Dermis microvascular lymphatic vessel endothelial cell (primary cell): Measurements from ENCODE around the gene DRC7. TPM values are rescaled to one million over a fixed set of nuclear protein-coding genes. Genes with fewer than 3 reads are reported as not detected.
"Not testable (repeated sequence)": the region's sequence is repeated elsewhere in the genome, so short reads cannot be mapped to it uniquely, and the experiment has no call there.

Experiments used
- DNase-seq, 2 donors: peaks; one replicate each; pipeline versions ENCODE4 v3.0.0 to v3.0.0-alpha.2; 2010; ENCODE audit warnings: low read depth in 2 of 2
- total RNA-seq: library from RNA; depleted of rRNA; stranded (reverse); fragments of >200 nt; gene quantifications from 2 replicates; pipeline ENCODE4 v1.2.1, GENCODE V29; 2014

Gene DRC7
- total RNA-seq, 1 donor from 2014 or later = 0.26 TPM

DNA sequence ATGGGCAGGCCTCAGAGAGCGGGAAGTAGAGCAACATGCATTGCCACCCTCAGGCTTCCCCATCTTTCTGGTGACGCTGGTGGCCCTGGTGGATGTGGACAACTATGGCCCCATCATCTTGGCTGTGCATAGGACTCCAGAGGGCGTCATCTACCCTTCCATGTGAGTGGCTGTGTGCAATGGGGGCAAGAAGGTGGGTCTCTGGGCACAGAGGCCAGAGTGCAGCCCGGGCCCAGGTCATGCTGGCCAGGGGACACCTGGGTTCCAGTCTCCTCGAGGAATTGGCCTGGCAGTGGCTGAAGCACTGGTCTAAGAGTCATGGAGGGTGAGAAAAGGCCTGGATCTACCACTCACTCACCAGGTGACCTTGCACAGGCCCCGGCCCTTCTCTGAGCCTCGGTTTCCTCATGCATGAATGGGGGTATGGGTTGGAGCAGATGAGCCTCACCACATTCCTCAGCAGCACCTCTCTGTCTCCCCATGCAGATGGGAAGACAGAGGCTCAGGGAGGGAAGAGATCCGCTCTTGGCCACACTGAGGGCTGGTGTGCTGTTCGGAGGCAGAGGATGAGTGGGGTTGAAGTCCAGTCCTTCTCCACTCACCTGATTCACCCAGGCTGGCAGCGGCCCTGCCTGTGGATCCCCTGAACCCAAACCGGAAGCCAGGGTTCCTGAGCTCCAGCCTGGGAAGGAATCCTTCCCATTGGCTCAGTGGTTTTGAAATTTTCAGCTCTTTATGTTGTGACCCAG is 33.7 kb upstream of the DRC7 start:
- no peak for DNase-seq

- DNase-seq = no peak
These were observed 33.1 kb upstream of the DRC7 start for GRCh38 chr16:57661510-57661909.

DNA sequence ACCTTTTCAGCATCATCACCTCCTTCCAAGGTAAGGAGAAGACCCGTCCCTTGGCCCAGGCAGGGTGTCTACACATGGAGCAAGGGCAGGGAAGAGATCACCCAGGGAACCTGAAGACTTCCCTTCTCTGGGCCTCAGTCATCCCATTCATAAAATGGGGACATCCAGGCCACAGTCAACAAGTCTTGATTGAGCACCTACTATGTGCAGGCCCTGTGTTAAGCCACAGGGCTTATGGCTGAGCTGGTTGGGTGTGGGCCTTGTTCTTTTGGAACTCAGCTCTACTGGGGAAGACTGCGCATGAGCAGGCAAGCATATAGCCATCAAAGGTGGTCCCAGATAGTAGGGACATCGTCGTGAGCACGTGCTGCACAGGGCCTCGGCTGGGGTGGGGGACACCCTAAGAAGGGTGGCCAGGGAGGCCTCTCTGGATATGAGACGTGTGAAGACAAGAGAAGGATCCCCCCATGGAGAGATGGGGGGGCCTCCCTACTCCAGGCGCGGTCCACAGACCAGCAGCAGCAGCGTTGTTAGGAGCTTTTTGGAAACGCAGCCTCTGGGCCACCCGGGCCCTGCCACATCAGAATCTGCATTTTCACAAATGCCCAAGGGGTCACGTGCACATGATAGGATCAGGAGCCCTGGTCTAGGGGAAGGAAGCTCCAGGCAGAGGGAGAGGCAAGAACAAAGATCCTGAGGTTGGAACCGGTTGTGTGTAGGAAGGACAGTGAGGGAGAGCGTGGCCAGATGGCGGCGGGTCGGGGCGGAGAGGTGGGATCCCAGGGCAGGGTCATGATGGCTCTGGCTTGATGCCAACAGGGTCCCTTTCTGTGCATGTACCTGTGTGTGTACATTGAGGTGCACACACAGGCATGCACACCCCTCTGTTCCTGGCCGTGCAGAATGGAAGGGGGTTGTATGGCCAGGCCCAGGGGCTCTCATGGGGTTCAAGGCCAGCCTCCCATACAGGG is 32.4 kb upstream of the DRC7 start:
- DNase-seq = no peak

- no peak for DNase-seq
These were observed 31.2 kb upstream of the DRC7 start for GRCh38 chr16:57663436-57663835.

- no peak for DNase-seq
These were observed 30.5 kb upstream of the DRC7 start for GRCh38 chr16:57663917-57664661.

DNA sequence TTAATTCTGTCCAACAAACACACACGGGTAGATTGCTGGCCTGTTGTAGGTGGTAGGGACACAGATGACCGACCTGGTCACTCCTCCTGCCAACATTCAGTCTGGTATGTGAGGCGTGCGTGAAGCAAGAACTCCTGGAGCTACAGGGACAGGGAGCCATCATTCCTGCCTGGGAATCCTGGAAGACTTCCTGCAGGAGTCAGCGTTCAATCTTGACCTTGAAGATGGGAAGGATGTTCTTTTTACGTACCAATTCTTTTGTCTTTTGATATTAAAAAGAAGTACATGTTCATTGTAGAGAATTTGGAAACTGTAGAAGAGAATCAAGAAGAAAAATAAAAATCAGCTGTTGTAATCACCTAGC is 30.0 kb upstream of the DRC7 start:
- DNase-seq = no peak

- DNase-seq = no peak
These were observed 29.1 kb upstream of the DRC7 start for GRCh38 chr16:57665541-57665940.

GRCh38 chr16:57666353-57667047 is 28.1 kb upstream of the DRC7 start:
- DNase-seq = no peak

DNA sequence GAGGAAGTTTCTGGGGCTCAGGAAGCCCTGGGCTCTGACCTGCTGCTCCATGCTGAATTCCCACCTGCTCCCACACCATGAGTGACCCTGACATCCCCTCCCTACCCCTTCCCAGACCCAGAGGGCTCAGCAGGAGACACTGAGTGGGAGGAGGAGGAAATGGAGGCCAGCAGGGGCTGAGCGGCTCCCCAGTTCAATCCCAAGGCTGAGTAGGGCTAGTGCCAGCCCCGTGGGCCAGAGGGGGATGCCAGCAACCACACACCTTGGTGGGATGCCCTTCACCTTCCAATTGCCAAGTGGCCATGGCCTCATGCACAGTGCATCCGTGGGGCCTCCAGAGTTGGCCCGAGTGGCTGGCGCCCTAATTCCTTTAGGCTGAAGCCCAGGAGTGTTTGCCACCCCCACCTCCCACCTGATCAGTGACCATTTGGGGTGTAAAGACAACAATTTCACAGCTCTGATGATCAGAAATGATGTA is 27.5 kb upstream of the DRC7 start:
- DNase-seq = peak in 1 of 2 donors; percentile 73

DNA sequence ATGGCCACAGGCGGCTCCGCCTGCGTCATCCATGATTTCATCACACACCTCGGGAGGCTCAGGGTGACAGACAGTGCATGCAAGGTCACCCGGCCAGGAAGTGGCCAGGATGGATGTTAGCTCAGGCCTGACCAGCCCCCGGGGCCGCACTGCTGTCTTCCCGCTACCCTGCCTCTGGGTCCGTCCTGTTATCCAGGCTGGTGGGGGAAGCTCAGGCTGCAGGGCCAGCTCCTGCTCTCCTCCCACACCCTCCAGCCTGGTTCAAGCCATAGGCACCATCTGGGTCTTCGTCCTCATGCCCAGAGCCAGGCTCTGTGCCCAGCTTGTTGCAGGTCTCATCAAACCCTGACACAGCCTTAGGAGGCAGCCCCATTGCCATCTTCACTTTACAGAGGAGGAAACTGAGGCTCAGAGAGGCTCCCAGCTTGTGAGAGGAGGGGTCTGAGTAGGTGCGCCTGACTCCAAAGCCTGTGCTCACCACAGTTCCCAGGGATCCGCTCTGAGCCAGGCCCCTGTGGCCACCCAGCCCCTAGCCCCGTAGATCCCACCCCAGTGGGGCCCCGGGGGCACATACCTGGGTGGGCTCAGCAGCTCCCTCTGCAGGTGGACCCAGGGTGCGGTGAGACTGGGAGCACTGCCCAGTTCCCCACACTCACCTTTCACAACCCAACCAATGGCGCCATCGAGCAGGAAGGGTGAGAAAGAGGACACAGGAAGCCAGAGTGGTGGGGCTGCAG is 26.9 kb upstream of the DRC7 start:
- peak; percentile 43 to 93 for DNase-seq

- DNase-seq = no peak
These were observed 26.4 kb upstream of the DRC7 start, which contains the start of gene ADGRG3 for GRCh38 chr16:57668263-57668571. Gene ADGRG3, plus strand, starts transcription at chr16:57668306. Its CDS starts 42 bp downstream, at chr16:57668348.

GRCh38 chr16:57668630-57669475 is 25.8 kb upstream of the DRC7 start:
- DNase-seq = no peak

DNA sequence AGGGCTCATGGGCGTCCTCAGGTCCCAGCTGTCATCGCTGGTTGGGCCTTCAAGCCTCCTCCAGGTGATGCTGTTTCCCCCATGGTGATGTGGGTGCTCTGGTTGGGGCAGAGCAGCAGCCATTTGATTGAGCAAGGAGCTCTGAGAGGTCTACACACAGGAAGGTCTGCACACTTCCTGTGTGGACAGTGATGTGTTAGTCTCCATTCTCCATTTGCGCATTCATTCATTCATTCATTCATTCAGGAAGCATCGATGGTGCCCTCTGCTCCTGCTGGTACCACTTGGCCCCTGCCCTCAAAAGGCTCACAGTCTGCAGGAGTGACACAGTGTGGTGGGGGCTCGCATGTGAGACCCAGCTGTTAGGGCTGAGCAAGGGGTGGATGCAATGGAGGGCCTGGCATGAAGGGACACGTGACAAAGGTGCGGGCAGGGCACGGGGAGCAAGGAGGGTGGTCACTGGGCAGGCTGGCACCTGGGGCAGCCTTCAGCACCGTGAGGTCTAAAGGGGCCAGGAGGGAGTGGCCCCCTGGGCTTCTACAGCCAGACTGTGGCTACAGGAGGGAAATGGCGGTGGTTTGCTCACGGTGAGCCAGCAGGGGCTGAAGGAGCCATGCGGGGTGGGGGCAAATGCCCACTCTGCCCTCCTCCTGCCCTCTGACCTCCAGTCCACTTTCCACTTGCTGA is 25.0 kb upstream of the DRC7 start:
- DNase-seq = no peak

DNA sequence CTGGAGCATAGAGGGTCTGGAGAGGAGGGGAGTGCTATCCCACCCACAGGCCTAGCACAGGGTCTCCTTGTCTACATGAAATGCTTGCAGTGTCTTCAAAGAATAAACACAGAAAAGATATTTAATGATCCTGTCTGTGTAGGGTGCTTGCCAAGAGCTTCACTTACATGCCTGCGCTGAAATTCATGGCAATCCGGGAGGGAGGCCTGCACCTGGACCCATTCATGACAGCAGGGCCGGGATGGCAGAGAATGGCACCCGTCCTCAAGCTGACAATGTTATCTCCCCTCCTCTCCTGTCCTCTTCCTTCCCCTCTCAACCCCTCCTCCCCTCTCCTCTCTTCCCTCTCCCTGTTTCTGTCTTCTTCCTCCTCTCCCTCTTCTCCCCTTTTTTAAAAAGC is 24.4 kb upstream of the DRC7 start:
- no peak for DNase-seq

DNA sequence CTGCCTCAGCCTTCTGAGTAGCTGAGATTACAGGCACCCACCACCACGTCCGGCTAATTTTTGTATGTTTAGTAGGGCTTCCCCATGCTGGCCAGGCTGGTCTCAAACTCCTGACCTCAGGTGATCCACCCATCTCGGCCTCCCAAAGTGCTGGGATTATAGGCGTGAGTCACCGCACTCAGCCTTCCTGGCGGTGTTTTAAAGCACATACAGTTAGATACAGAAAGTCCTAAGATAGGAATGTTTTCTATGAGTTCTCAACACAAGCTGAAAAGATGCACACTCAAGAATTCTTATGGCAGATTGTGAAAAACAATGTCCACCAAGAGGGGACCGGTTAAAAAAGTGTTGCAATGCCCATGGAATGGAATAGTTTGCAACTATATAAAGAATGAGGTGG is 23.2 kb upstream of the DRC7 start:
- not testable (repeated sequence) for DNase-seq

DNA sequence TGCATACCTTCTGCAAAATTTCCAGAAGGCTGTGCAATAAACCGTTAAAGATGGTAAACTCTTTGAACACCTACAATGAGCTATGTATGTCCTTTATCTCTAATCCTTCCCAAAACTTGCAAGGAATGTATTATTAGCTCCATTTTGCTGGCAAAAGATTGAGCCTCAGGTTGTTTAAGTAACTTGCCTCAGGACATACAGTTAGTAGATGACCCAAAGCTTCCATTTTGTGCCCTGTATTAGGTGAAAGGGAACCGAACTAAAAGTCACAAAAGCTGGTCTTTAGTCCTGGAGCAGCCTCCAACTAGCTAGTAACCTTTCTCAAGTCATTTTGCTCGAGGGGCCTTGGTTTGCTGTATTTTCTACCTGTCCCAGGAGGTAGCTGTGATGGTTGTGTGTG is 22.2 kb upstream of the DRC7 start:
- no peak for DNase-seq

- no peak for DNase-seq
These were observed 21.8 kb upstream of the DRC7 start for GRCh38 chr16:57672824-57673223.

DNA sequence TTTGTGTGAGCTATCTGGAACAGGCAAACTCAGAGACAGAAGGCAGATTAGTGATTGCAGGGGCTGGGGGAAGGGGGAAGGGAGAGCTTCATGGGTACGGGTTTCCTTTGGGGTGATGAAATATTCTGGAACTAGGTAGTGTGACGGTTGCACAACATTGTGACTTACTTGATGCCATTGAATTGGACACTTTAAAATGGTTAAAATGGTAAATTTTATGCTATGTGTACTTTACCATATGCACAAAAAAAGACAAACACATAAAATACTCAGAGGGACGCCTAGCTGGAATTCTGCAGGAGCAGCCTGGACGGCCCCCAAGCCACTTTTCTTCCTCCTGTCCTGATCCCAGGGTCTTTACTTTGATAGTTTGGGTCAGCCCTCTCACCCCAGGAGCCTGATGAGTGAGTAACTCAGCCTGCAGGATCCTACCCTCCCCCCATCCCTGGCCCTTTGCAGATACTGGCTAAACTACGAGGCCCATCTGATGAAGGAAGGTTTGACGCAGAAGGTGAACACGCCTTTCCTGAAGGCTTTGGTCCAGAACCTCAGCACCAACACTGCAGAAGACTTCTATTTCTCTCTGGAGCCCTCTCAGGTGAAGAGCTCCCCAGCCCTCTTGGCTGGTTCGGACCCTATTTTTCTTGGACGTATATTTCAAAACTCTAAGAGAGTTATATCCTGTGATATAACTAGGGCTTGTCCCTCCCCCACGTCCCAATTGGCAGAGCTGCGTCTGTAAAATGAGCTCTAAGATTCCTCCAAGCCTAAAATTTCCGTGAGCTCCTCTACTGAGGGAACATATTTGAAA is 18.7 kb upstream of the DRC7 start:
- peak in 1 of 2 donors; percentile 13 for DNase-seq
